ENCODE measurements around the gene XKRX. TPM values are rescaled to one million over a fixed set of nuclear protein-coding genes. Genes with fewer than 3 reads are reported as not detected.

The XKRX gene
- 0.54 and 1.2 TPM in 2 replicates for total RNA-seq

GRCh38 chrX:100928660-100929613, at the start of gene XKRX:
Gene XKRX, minus strand, starts transcription at chrX:100928917. Its CDS starts 613 bp downstream, at chrX:100928304.

GRCh38 chrX:100969408-100969807, 40.7 kb upstream of the XKRX start, which contains the start of gene ARL13A:
Gene ARL13A, plus strand, starts transcription at chrX:100969708. Its CDS starts 3,982 bp downstream, at chrX:100973690.

GRCh38 chrX:100874325-100874724, 54.4 kb downstream of the XKRX start, which contains the start of gene NOX1:
Gene NOX1, minus strand, starts transcription at chrX:100874359. Its CDS starts 220 bp downstream, at chrX:100874139.

Other genes starting within 250 kb of the XKRX start
- 14.2 and 17.2 TPM in 2 replicates for gene SYTL4, start 196.8 kb downstream of the XKRX start, total RNA-seq
- gene CSTF2, start 108.5 kb downstream of the XKRX start, total RNA-seq = 20.0 and 22.7 TPM in 2 replicates
- gene NOX1, start 54.6 kb downstream of the XKRX start, total RNA-seq = 0.09 TPM in 1 of 2 replicates, not detected in the other
- not detected in 2 replicates for gene ARL13A, start 40.8 kb upstream of the XKRX start, total RNA-seq
- 13.4 and 20.6 TPM in 2 replicates for gene TRMT2B, start 123.2 kb upstream of the XKRX start, total RNA-seq
- gene TMEM35A, start 150.0 kb upstream of the XKRX start, total RNA-seq = 1.8 and 4.9 TPM in 2 replicates
- 9.5 and 18.8 TPM in 2 replicates for gene CENPI, start 169.3 kb upstream of the XKRX start, total RNA-seq

Measured in endothelial cell of coronary artery (primary cell).